ENCODE measurements around the gene HEATR5A. TPM values are rescaled to one million over a fixed set of nuclear protein-coding genes. Genes with fewer than 3 reads are reported as not detected.

HEATR5A gene
- total RNA-seq, 1 experiment from 2014 or later, result 12.7 TPM

DNA sequence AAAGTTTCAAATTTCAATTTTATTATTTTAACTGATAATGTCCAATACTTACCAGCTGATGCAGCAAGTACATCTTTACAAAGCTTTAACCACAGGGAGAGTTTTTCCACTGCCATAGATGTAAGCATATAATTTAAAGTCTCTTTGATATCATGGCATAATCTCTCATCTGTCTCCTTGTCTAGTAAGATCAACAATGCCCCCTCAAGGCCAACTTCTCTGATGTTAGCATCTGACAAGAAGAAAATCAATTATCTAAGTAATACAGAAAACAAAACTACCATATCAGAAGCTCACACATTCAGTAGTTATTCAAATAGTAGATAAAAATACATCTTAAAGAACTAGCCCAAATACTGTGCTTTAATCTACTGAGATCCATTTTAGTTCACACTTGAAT, 94.2 kb downstream of the HEATR5A start:
- no peak overlapping the region for H3K27ac ChIP-seq (ENCODE audit: low read length)
- CTCF ChIA-PET, result interaction anchor here (0.6 to 0.7 kb wide), 5 partner anchors 63 to 291 kb away, joined by 3 to 6 read pairs (median 3); no protein-coding TSS in a partner anchor
- no peaks in the 10 kb centered on the region for H3K4me1 ChIP-seq (ENCODE audit: insufficient read depth, low read length)
- no peak overlapping the region for H3K4me2 ChIP-seq (ENCODE audit: low read length)
- no peak overlapping the region for H3K9ac ChIP-seq (ENCODE audit: low read length)
- no peaks in the 10 kb centered on the region for H3F3A ChIP-seq (ENCODE audit: low read length, unreplicated experiment)
- BruUV-seq (replicated peaks), result no TSS peak
- no peak overlapping the region for H2AFZ ChIP-seq (ENCODE audit: low read length)
- ATAC-seq (peak; percentile 75), DNase-seq (peak; percentile 62)
- POLR2A ChIA-PET (ENCODE audit: unreplicated experiment), result interaction anchor here (0.6 kb wide), 2 partner anchors 52 to 126 kb away, joined by 3 to 16 read pairs; no protein-coding TSS in a partner anchor
- no peaks in the 10 kb centered on the region for H3K27me3 ChIP-seq (ENCODE audit: low read length)
- H3K9me2 ChIP-seq (replicated peaks; ENCODE audit: low read length), result no peaks in the 10 kb centered on the region
- H3K36me3 ChIP-seq (ENCODE audit: low read depth, low read length), result peaks cover 9% of the 10 kb centered on the region; the same call in 1 of the 2 replicates
- no peaks in the 10 kb centered on the region for H3K79me2 ChIP-seq (ENCODE audit: low read length)
- TF ChIP-seq EZH2phosphoT487 (IDR thresholded peaks at IDR 0.05; ENCODE audit: borderline replicate concordance, low read length), result no peak
- TF ChIP-seq, protein P1, sequence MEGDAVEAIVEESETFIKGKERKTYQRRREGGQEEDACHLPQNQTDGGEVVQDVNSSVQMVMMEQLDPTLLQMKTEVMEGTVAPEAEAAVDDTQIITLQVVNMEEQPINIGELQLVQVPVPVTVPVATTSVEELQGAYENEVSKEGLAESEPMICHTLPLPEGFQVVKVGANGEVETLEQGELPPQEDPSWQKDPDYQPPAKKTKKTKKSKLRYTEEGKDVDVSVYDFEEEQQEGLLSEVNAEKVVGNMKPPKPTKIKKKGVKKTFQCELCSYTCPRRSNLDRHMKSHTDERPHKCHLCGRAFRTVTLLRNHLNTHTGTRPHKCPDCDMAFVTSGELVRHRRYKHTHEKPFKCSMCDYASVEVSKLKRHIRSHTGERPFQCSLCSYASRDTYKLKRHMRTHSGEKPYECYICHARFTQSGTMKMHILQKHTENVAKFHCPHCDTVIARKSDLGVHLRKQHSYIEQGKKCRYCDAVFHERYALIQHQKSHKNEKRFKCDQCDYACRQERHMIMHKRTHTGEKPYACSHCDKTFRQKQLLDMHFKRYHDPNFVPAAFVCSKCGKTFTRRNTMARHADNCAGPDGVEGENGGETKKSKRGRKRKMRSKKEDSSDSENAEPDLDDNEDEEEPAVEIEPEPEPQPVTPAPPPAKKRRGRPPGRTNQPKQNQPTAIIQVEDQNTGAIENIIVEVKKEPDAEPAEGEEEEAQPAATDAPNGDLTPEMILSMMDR (conservative IDR thresholded peaks at IDR 0.05; ENCODE audit: low read depth, low read length), result peak; percentile 65
- H3K4me3 ChIP-seq (ENCODE audit: low read length), result no peak overlapping the region
- no peaks in the 10 kb centered on the region for H4K20me1 ChIP-seq (ENCODE audit: low read length)
- H3K9me3 ChIP-seq (ENCODE audit: low read length), result no peaks in the 10 kb centered on the region
- intact Hi-C loops (cut with micrococcal nuclease), result no loop called here

DNA sequence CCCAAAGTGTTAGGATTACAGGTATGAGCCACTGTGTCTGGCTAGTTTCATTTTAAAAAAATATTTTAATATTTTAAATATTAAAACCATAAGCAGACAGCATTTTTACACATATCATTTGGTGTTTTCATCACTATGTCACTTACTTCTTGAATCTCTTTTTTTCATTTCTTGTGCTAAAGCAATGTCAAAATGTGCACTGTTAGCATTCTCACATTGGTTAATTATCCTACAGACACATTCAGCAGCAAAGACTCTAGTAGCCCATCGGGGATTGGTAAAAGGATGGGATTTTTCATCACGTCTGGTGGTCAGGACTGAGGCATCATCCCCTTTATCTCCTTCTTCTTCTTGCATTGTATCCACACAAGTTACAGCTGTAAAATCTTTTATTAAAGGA, 96.9 kb downstream of the HEATR5A start:
- no peak overlapping the region for H3K4me3 ChIP-seq (ENCODE audit: low read length)
- H2AFZ ChIP-seq (ENCODE audit: low read length), result no peak overlapping the region
- H3K27ac ChIP-seq (ENCODE audit: low read length), result no peak overlapping the region
- no peaks in the 10 kb centered on the region for H4K20me1 ChIP-seq (ENCODE audit: low read length)
- ATAC-seq (no peak), DNase-seq (no peak)
- H3F3A ChIP-seq (ENCODE audit: low read length, unreplicated experiment), result no peaks in the 10 kb centered on the region
- BruUV-seq (replicated peaks), result no TSS peak
- ChIA-PET CTCF (no interaction called here), POLR2A (ENCODE audit: unreplicated experiment) (no interaction called here)
- no peaks in the 10 kb centered on the region for H3K4me1 ChIP-seq (ENCODE audit: insufficient read depth, low read length)
- H3K36me3 ChIP-seq (ENCODE audit: low read depth, low read length), result no peaks in the 10 kb centered on the region
- H3K27me3 ChIP-seq (ENCODE audit: low read length), result no peaks in the 10 kb centered on the region
- H3K9me2 ChIP-seq (replicated peaks; ENCODE audit: low read length), result no peaks in the 10 kb centered on the region
- H3K79me2 ChIP-seq (ENCODE audit: low read length), result no peaks in the 10 kb centered on the region
- intact Hi-C loops (cut with micrococcal nuclease), result no loop called here
- H3K9me3 ChIP-seq (ENCODE audit: low read length), result no peaks in the 10 kb centered on the region
- TF ChIP-seq EZH2 (IDR thresholded peaks at IDR 0.05; ENCODE audit: low read length, unreplicated experiment), result no peak
- TF ChIP-seq, protein P1 (conservative IDR thresholded peaks at IDR 0.05; ENCODE audit: low read depth, low read length), result no peak
- no peak for TF ChIP-seq EZH2phosphoT487 (IDR thresholded peaks at IDR 0.05; ENCODE audit: borderline replicate concordance, low read length)
- H3K9ac ChIP-seq (ENCODE audit: low read length), result no peak overlapping the region
- H3K4me2 ChIP-seq (ENCODE audit: low read length), result no peak overlapping the region

DNA sequence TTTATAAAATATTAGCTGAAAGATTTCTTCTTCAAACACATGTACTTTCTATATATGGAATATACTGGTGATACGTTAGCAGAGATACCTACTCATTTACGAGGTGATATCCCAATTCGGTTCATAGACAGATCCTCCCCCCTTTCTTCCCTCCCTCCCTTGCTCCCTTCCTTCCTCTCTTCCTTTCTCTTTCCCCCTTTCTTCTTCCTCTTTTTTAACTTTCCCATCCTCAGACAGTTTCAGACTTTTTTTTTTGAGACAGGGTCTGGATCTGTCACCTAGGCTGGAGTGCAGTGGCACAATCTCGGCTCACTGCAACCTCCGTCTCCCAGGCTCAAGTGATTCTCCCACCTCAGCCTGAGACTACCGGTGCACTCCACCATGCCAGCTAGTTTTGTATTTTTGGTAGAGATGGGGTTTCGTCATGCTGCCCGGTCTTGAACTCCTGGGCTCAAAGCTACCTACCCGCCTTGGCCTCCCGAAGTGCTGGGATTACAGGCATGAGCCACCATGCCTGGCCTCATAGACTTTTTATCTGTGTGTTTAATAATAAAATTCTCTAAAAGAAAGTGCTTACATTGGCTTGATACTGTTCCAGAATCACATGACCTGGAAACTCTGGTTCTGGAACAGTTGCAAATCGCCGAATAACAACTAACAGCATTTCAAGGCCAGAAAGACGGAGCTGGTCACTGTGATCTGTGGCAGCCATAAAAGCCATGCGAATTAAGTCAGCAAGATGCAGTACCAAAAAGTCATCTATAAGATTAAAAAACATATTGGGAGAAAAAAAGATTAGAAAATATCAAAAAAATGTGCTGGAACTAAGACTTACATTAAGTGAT, 99.2 kb downstream of the HEATR5A start:
- no peak overlapping the region for H3K4me3 ChIP-seq (ENCODE audit: low read length)
- no peaks in the 10 kb centered on the region for H3K9me3 ChIP-seq (ENCODE audit: low read length)
- BruUV-seq (replicated peaks), result no TSS peak
- intact Hi-C loops (cut with micrococcal nuclease), result no loop called here
- CTCF ChIA-PET, result no interaction called here
- no peaks in the 10 kb centered on the region for H3K36me3 ChIP-seq (ENCODE audit: low read depth, low read length)
- H2AFZ ChIP-seq (ENCODE audit: low read length), result no peak overlapping the region
- no peaks in the 10 kb centered on the region for H3K27me3 ChIP-seq (ENCODE audit: low read length)
- H3K4me1 ChIP-seq (ENCODE audit: insufficient read depth, low read length), result no peaks in the 10 kb centered on the region
- DNase-seq (no peak), ATAC-seq (no peak)
- no peaks in the 10 kb centered on the region for H3K9me2 ChIP-seq (replicated peaks; ENCODE audit: low read length)
- no peaks in the 10 kb centered on the region for H4K20me1 ChIP-seq (ENCODE audit: low read length)
- no peaks in the 10 kb centered on the region for H3K79me2 ChIP-seq (ENCODE audit: low read length)
- H3K27ac ChIP-seq (ENCODE audit: low read length), result no peak overlapping the region
- no peak overlapping the region for H3K9ac ChIP-seq (ENCODE audit: low read length)
- POLR2A ChIA-PET (ENCODE audit: unreplicated experiment), result no interaction called here
- no peak overlapping the region for H3K4me2 ChIP-seq (ENCODE audit: low read length)
- TF ChIP-seq, protein P1 (conservative IDR thresholded peaks at IDR 0.05; ENCODE audit: low read depth, low read length), result no peak
- TF ChIP-seq EZH2phosphoT487 (IDR thresholded peaks at IDR 0.05; ENCODE audit: borderline replicate concordance, low read length) (no peak), EZH2 (IDR thresholded peaks at IDR 0.05; ENCODE audit: low read length, unreplicated experiment) (no peak)
- H3F3A ChIP-seq (ENCODE audit: low read length, unreplicated experiment), result no peaks in the 10 kb centered on the region

Data from PC-3 (cell line).